Uterus (tissue), 2 donors: ENCODE data around the gene BHLHE40.

Source experiments
- POLR2A ChIP-seq, 2 donors: fragments of 450-650 bp; IDR thresholded peaks; one replicate each; pipeline ENCODE4 v1.6.1; 2016; ENCODE audit warnings: antibody characterized with exemption in 2 of 2, mild to moderate bottlenecking in 1 of 2, moderate library complexity in 1 of 2
- TF ChIP-seq, protein P1 (sequence below), 4 experiments: fragments of 200-600 bp in 2 of 4; fragments of 450-650 bp in 2 of 4; sonication (generic) in 2 of 4; IDR thresholded peaks; one replicate each; pipeline ENCODE4 v1.5.1; 2016 to 2019; ENCODE audit warnings: antibody characterized with exemption in 4 of 4, mild to moderate bottlenecking in 2 of 4, moderate library complexity in 1 of 4

DNA sequence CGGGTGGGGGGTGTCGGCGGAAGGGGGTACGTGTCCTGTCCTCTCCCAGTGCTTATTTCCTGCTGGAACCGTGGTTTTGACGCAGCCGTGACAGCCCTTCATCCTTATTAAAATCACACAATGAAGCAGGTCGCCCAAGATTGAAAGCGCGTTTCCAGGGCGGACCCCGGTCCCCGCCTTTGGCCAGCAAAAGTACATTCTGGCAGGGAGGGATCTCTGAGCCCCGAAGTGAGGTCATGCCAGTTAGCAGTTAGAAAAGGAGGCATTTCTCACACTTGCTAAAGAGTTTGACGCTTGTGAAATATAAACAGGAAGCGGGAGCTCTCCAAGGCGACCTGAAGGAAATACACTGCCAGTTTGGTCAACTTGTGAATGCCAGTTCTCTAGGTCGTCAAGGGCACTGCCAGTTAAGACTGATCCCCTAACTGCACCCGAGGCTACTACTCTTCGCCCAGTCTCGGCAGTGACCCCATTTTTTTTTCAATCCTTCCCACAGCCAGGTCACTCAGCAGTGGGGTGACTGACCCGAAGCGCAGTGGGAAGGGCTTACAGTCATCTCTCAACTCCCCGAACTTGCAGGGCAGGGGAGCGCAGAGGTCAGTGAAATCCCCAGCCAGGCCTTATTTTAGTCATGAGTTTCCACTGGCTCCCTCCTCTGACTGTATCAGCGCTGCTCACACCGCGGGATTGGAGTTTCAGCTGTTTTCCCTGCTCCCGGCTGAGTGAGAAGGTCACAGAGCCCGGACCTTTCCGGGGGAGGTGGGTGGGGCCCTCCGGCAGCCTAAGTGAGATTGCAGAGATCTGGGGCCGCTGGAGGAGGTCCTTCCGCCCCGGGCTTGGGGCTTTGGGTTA, 2.0 kb upstream of the BHLHE40 start:
- TF ChIP-seq, protein P1, sequence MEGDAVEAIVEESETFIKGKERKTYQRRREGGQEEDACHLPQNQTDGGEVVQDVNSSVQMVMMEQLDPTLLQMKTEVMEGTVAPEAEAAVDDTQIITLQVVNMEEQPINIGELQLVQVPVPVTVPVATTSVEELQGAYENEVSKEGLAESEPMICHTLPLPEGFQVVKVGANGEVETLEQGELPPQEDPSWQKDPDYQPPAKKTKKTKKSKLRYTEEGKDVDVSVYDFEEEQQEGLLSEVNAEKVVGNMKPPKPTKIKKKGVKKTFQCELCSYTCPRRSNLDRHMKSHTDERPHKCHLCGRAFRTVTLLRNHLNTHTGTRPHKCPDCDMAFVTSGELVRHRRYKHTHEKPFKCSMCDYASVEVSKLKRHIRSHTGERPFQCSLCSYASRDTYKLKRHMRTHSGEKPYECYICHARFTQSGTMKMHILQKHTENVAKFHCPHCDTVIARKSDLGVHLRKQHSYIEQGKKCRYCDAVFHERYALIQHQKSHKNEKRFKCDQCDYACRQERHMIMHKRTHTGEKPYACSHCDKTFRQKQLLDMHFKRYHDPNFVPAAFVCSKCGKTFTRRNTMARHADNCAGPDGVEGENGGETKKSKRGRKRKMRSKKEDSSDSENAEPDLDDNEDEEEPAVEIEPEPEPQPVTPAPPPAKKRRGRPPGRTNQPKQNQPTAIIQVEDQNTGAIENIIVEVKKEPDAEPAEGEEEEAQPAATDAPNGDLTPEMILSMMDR (IDR thresholded peaks at IDR 0.05), result peak in 2 of 4 experiments; percentile 4 to 25
- TF ChIP-seq POLR2A (IDR thresholded peaks at IDR 0.05), result no peak
